NCI-H345 (cell line): Measurements from ENCODE around the gene CIAO2B.
"Not testable (repeated sequence)": the region's sequence is repeated elsewhere in the genome, so short reads cannot be mapped to it uniquely, and the experiment has no call there.

Experiments
- DNase-seq: peaks from one replicate; lab custom pipeline; 2025; lab: John Stamatoyannopoulos, UW

Gene CIAO2B

GRCh38 chr16:66955363-66956153 lies 21.4 kb upstream of the CIAO2B start:
- DNase-seq = not testable (repeated sequence)

DNA sequence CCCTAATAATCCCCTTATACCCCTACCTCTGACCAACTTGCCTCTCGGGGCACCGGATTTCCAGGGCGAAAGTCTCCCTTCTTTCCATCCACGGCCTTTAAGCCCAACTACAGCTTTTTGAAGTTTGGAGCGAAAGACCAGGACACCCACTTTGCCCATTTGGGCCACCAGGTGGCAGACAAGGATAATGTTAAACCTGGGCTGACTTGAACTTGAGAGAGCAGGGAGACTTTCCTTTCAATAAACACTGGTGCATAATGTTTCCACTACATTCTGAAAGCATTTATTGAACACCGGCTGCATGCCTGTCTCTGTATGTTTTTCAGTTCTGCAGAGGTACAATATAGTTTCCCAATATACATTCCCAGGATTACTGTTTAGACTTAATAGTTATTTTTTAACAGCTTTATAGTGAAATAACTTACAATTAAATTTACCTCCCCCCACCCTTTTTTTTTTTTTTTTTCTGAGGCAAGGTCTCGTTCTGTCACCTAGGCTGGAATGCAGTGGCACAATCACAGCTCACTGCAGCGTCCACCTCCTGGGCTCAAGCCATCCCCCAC lies 20.0 kb upstream of the CIAO2B start:
- peak; percentile 54 for DNase-seq

GRCh38 chr16:66953462-66954096 lies 19.4 kb upstream of the CIAO2B start:
- no peak for DNase-seq

DNA sequence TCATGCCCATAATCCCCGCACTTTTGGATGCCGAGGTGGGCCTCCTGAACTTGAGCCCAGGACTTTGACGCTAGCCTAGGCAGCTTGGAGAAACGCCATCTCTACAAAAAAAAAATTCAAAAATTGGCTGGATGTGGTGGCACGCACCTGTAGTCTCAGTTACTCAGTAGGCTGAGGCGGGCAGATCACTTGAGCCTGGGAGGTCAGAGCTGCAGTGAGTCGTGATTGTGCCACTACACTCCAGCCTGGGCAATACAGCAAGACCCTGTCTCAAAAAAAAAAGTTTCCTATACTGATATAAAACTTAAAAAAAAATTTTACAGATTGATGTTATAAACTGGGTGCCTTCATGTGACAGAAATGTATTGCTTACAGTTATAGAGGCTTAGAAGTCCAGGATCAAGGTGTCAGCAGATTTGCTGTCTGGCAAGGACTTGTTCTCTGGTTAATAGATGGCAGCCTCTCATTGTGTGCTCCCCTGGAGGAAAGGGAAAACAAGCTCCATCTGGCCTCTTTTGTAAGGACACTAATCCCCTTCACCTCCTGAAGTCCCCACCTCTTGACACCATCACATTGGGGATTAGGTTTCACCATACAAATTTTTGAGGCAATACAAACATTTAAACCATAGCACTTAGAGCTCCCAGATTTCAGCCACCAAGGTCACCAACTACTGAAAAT lies 18.4 kb upstream of the CIAO2B start:
- DNase-seq = no peak

GRCh38 chr16:66950971-66951790 lies 17.0 kb upstream of the CIAO2B start:
- no peak for DNase-seq

DNA sequence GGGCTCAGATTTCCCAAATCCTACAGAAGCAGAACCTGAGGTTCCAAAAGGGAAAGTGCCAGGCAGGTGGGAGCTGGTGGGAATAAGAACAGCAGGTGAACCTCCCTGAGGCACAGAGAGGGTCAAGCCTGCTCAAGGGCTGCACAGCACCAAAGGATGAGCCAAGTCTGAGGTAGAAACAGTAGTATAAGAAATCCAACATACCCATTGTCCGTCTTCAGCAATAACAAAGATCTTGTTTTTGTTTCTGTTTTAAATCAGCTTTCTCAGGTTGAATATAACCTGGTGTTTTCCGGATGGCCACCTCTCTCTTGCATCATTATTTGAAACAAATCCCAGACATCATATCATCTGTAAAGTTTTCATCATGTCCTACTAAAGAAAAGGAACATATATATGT lies 16.2 kb upstream of the CIAO2B start:
- DNase-seq = no peak

DNA sequence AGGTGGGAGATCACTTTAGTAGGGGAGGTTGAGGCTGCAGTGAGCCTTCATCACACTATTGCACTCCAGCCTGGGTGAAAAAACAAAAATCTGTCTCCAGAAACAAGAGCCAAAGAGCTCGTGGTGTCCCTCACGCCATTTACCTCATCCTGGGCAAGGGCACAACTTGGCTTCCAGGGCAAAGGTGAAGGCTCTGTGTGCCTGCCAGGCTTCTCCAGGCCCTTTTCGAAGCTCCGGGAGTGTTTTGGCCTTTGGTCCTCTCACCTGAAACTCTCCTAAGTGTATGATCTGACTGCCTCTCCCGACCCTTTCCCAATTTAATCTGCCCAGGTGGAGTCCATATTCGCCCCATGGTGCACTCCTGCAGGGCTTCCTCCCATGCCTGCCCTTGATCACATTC lies 15.3 kb upstream of the CIAO2B start:
- no peak for DNase-seq

GRCh38 chr16:66948837-66949225 lies 14.6 kb upstream of the CIAO2B start:
- no peak for DNase-seq

GRCh38 chr16:66948134-66948836 lies 14.1 kb upstream of the CIAO2B start:
- no peak for DNase-seq

DNA sequence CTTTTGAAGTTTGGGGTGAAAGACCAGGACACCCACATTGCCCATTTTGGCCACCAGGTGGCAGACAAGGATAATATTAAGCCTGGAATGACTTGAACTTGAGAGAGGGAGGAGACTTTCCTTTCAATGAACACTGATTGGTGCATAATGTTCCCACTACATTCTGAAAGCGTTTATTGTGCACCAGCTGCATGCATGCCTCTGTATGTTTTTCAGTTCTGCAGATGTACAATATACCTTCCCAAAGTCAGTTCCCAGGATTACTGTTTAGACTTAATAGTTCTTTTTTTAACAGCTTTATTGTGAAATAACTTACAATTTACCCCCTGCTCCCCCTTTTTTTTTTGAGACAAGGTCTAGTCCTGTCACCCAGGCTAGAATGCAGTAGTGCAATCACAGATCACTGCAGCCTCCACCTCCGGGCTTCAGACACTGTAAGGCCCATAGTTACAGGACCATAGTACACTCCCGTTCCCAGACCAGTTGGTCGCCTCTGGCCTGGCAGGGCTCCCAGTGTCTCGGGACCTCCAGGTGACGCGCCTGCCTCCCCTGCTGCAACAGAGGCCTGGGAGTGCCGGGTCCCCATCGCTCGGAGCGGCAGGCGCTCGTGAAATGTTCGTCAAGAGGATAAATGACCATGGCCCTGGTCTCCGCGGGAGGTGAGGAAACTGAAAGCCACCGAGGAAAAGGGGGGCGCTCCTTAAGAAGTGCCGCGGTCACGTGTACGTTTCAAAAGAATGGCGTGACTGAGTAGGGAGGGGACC lies 13.3 kb upstream of the CIAO2B start:
- DNase-seq = peak; percentile 69

- no peak for DNase-seq
These were observed 12.7 kb upstream of the CIAO2B start for GRCh38 chr16:66946974-66947301.

- DNase-seq = no peak
These were observed 12.3 kb upstream of the CIAO2B start for GRCh38 chr16:66946541-66946940.

DNA sequence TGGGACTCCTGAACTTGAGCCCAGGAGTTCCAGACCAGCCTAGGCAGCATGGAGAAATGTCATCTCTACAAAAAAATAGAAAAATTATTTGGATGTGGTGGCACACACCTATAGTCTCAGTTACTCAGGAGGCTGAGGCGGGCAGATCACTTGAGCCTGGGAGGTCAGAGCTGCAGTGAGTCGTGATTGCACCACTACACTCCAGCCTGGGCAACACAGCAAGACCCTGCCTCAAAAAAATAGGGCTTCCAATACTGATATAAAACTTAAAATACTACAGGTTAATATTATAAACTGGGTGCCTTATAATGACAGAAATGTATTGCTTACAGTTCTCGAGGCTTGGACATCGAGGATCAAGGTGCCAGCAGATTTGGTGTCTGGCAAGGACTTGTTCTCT lies 11.7 kb upstream of the CIAO2B start:
- DNase-seq = no peak

- DNase-seq = not testable (repeated sequence)
These were observed 10.8 kb upstream of the CIAO2B start for GRCh38 chr16:66944971-66945370.

- no peak for DNase-seq
These were observed 9.8 kb upstream of the CIAO2B start for GRCh38 chr16:66944054-66944441.

DNA sequence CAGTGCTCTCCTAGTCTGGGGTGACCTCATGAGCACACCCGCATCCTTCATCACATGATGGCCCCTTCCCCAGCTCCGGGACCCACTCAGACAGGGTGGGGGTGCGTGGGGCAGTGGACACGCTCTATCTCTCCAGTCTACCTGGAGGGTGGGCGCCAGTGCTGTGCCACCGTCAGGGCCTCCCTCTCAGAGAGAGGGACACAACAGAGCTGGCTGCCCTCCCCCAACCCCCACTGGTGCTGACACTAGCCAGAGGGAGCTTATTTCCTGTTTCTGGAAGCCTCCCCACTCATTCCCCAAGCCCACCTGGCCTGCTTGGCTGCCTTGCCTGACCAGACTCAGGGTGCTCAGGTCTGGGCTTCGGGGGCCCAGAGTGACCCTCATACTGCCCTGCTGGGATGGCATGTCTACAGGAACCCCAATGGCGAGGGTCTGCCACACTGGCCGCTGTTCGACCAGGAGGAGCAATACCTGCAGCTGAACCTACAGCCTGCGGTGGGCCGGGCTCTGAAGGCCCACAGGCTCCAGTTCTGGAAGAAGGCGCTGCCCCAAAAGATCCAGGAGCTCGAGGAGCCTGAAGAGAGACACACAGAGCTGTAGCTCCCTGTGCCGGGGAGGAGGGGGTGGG lies 9.3 kb upstream of the CIAO2B start:
- DNase-seq = no peak

GRCh38 chr16:66942981-66943380 lies 8.8 kb upstream of the CIAO2B start:
- DNase-seq = no peak

- no peak for DNase-seq
These were observed 6.0 kb upstream of the CIAO2B start for GRCh38 chr16:66940236-66940635.

GRCh38 chr16:66939366-66939765 lies 5.2 kb upstream of the CIAO2B start:
- DNase-seq = no peak

GRCh38 chr16:66937725-66938337 lies 3.6 kb upstream of the CIAO2B start:
- DNase-seq = no peak
